ENCODE measurements around the gene INHBB.
"Not testable (repeated sequence)": the region's sequence is repeated elsewhere in the genome, so short reads cannot be mapped to it uniquely, and the experiment has no call there.

The INHBB gene

DNA sequence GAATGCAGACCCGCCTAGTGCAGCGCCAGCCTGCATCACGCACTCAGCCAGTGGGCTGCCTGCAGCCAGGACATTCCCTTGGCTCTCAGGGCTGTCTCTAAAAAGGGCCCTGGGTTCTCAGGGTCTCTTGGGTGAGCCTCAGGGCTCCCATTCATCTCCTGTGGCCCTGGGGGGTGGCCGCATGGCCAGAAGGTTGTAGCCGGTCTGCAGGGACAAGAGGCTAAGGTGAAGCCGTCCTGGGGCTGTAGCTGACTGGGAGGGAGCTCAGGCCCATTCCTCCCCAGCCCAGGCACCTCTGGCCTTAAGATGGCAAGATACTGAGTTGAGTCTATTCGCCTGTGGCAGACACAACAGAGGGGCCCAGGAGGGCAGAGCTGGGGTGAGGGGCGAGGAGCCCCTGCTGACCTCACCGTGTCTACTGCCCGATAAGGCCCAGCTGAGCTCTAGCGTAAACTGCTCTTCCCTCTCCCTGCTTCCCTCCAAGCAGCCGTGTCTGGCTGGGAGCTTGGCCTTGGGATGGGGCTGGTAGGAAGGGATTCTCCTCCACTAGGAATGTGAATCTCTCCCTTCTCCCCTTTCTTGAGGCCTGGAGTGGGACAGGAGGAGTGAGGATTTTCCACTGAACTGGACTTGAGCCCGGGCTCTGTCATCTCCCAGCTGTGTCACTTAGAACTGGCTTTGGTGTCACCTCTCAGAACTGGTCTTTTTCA is 37.9 kb downstream of the INHBB start:
- DNase-seq: no peak

DNA sequence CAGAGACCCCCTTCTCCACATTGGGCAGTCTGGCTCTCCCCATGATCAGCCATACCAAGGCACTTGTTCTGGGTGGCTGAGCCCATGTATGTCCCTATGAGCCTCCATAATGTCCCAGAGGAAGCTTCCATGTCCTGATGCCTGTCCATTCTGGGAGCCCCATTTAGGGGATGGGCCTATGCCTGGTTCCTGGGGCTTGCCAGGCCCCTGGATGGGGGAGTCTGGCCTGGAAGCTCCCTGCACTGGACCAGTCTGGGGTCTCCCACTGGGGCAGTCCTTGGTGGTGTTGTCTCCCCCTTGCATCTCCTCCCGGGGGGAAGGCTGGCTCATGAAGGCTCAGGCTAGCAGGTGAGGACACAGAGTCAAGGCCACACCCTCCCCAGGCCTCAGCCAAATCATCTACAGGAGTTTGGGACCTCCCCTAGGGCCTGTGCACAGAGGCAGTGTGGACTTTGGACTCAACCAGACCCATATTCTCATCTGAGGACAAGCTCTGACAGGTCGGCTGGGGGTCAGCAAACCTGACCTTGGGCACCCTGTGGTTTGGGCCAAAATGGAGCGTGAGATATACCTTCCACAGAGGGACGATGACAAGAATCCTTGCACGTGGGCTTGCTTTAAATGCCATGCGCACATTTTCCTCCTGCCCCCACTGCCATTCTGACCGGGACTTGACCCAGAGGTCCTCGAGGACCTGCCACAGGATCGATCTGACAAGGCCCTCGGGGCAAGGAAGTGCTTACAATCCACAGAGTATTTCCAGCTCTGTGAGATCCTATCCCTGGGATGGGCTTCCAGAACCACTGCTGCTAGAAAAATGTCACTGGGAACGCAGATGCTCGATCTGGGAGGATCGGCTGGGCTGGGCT is 38.8 kb downstream of the INHBB start:
- DNase-seq: no peak

DNA sequence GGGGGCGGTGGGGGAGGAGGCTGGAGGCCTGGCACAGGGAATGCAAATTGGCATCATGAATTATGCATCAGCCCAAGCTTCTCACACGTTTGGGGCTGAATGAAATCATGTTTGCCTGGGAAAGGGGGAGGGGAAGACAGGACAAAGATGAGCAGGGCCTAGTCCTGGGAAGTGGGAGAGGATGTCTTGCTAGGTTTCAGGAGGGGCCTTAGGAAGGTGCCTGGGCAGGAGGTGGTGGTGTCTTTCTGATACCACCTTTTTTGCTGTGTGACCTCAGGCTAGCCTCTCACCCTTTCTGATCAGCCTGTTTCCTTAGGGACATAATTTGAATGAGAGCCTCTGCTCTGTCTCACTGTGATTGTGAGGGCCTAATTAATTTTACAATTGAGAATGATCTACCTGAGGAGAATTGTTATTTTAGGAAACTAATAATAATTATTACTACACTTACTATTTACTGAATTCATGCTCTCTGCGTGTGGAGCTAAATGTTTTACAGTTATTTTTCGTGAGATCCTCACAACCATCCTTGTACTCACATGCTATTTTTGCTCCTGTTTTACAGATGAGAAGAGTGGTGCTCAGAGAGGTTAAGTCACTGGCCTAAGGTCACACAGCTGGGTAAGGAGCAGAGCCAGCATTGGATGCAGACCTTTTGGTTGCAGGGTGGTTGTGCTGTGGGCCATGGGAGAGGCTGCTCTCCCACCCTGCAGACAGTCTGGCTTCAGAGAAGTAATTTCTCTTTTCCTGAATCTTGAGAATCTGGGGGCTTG is 39.6 kb downstream of the INHBB start:
- DNase-seq: no peak

DNA sequence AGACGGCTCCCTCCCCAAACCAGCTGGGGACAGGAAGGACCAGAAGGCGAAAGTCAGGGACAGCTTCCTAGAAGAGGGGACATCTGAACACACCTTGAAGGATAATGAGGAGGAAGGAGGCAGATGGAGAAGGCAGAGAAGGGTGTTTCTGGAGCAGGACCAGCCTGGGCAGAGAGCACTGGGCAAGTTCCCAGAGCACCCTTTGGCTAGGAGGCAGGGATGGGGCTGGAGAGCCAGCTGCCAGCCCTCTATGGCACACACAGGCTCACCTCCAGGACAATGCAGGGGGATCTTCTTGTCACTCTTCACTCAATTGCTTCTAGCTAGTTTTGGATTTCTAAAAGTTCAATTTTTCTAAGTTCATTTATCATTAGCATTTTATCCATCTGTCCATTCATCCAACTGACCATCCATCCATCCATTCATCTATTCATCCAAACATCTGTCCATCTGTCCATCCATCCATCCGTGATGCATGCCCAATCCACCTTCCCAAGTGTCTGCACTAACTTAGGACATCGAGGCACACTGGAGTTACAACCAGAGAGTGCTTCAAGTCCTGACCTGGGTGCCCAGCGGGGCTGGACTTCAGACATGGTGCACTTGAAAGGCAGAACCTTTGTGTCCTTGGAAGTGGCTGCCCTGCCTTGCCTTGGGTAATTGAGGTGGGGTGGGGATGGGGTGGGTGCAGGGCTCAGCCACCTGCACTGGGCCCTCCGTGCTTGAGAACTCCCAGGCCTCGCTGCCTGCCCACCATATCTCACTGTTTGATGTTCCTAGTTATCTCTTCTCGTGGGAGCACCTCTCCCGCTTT is 42.5 kb downstream of the INHBB start:
- no peak for DNase-seq

DNA sequence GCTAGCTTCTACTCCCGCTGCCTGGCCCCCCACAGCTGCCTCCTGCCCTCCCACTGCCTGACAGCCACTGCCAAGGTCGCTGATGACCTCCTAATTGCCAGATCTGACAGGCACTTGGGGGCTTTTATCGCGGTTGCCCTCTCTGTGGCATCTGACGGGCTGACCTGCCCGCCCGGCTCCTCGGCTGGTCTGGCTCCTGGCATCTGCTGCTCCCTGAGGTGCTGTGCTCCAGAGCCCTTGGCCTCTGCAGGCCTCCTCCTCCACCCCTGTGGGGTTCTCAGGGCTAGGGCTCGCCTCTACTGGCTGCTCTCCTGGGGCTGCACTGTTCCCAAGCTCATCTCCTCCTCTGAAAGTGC is 43.1 kb downstream of the INHBB start:
- DNase-seq: no peak

DNA sequence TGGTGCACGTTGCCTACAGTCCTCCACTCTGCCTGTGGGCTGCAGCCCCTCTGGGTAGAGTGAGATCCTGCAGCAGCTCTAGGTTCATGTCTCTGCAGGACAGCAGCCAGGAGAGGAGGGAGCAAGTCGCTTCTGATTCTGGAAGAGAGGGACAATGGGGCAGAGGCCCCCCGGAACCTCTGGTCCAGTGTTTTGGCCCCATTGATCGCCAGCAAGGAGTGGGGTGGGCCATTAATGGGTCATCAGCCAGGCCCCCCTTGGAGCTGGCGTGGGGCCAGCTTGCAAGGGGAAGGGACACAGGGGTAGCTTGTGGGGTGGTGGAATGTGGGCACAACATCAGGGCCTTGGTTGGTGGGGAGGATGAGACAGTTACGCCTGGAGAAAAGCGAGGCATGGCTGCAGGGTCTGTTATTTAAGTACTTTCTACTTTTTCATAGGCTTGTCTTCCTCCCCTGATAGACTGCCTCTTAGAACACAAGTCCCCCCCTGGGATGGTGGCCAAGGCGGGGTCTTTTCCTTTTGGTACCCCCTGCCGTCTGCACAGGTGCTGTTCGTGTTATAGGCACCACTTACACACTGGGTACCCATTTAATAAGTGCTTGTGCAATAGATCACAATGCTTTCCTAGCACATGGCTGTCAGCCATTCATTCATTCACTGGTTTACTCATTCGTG is 44.6 kb downstream of the INHBB start:
- DNase-seq: no peak

DNA sequence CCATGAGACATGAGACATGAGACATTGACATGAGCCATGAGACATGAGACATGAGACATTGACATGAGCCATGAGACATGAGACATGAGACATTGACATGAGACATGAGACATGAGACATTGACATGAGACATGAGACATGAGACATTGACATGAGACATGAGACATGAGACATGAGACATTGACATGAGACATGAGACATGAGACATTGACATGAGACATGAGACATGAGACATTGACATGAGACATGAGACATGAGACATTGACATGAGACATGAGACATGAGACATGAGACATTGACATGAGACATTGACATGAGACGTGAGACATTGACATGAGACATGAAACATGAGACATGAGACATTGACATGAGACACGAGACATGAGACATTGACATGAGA is 45.4 kb downstream of the INHBB start:
- DNase-seq: not testable (repeated sequence)

DNA sequence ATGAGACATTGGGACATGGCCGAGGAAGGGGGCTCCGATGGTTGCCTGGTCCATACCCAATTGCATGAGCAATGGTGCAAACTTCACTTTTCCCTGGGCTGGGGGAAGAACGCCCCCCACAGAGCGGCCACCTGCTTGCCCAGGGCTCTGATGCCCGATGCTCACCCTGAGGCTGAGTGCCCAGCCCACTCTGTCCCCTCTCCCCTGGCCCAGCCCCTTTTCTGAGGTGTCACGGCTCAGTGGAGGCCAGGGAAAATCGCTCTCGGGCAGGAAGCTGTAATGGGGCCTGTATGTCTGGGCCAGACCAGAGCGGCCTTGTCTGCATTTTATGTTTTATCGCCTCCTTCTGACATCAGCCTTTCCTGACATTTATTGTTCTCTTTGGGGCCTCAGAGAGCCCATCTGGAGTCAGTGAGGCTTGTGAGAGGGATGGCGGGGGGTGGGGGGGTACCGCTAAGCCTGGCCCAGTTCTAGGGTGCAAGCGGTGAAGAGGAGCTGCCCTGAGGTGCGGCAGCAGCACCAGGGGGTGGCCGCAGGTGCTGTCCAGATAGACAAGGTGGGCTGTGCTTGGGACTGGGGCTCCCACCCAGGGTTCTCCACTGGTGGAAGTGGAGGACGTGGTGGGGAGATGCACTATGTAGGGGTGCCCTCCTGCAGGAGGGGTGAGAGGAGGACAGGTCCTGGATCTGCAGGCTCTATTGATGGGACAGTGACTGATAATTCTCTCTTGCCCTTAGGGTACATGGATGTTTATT is 46.2 kb downstream of the INHBB start:
- DNase-seq: no peak

DNA sequence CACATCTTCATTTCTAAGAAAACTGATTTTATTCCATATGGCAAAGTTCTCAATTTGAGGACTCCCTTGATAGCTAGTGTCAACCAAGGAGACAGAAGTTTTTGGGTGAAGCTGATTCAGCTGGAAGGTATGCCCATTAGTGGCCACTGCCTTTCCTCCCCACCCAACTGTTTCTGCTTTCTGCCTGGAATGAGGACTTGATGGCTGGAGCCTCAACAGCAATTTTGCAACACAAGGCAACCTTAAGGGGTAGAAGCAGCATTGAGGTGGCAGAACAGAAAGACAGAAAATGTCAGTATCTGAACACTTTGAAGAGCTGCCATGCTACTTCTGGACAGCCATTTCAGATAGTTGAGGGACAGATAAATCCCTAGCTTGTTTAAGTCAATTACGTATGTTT is 47.0 kb downstream of the INHBB start:
- DNase-seq: no peak

DNA sequence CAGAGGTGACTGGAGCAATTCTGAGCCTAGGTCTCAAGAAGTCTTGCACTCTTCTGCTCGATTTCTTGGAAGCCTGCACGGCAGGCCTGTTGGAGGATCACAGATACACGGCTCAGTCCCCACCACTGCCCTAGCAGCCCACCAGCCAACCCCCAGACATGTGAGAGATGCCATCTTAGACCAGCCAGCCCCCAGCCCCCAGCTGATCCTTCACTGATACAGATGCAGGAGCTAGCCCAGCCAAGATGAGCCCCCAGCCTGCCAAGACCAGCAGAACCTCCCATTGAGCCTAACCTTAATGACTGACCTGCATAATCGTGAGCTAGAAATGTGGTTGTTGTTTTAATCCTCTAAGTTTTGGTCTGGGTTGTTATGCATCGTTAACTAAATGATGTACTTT is 47.5 kb downstream of the INHBB start:
- DNase-seq: no peak

DNA sequence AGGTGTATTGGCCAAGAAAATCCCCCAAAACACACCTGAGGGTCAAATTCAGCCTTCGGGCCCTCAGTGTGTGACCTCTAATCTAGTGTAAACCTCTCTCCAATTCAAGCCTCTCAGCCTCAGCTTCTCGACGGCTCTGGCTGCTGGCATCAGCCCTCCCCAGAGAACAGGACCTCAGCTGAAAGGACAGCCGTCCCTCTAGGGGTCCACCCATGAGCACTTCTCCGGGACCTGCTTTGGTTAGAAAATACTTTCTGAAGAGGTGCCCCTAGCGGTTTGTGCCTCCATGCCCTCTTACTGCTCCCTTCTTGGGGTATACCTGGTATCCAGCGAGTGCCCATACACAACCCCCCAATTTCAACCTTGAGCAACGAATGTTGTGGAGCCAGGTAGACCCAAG is 48.8 kb downstream of the INHBB start:
- DNase-seq: no peak

DNA sequence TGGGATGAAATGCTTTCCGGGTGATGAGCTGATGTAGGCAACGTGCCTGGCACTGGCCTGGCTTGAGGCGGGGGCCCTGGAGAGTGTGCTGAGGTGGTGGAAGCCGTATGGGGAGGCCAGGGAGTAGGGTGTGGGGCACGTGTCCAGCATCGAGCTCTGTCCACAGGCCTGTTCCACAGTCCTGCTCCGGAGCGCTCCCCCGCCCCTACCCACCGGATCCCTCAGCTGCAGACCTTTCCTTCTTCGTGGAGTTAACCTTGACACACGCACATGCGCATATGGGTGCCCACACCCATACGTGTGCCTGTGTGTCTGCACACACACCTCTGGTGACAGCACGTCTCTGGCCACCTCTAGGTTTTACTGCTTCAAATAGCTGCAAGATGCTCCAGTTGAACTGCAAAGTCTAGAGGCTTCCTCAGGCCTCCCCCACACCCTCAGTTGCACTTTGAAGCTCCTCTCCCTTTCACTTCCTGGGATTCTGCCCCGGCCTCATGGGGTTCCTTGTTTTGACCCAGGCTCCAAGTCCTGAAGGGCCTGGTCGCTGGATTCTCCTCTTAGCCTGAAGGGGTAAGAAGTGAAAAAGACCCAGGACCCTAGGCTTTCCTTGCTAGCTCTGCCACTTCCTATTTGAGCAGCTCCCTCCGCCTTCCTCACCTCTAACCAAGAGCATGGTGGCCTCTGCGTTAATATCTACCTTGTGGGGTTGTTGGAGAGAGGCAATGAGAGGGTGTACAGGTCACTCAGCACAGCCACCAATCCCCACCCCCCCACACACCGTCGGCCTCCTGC is 49.5 kb downstream of the INHBB start:
- no peak for DNase-seq

DNA sequence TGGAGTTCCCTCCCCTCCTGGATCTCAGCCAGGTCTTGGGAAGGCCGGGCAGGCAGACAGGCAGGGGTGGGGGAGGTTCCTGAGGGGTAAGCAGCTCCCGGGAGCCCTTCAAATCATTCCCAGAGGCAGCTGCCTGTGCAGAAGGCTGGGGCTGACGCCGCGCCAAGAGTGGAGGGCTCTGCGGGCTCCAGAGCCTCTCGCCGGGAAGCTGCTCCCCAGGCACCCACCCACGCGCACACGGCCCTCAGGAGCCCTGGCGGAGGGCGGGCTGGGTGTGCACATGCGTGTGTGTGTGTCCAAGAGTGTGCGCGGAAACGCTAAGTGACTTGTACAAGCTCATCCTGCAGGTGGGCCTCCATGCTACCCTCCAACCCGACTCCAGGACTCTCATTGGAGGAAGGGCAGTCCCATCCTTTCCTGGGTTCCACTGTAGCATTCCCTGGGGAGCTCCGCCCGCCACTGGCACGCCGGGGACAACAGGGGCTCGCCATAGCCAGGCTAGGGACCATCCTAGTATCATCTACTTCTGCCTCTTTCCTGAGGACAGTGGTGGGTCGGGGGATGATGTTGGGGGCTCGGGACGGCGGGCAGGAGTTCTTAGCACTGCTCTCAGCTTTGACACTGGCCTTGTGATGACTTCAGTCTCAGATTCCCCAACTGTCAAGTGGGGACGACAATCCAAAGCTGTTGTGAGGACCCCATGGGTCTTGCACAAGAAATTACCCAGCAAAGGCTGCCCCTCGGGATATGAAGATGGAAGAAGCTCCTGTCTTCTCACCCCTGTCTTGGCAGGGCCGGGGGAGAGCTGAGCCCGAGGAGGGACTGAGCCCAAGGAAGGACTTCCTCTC is 50.3 kb downstream of the INHBB start:
- no peak for DNase-seq

DNA sequence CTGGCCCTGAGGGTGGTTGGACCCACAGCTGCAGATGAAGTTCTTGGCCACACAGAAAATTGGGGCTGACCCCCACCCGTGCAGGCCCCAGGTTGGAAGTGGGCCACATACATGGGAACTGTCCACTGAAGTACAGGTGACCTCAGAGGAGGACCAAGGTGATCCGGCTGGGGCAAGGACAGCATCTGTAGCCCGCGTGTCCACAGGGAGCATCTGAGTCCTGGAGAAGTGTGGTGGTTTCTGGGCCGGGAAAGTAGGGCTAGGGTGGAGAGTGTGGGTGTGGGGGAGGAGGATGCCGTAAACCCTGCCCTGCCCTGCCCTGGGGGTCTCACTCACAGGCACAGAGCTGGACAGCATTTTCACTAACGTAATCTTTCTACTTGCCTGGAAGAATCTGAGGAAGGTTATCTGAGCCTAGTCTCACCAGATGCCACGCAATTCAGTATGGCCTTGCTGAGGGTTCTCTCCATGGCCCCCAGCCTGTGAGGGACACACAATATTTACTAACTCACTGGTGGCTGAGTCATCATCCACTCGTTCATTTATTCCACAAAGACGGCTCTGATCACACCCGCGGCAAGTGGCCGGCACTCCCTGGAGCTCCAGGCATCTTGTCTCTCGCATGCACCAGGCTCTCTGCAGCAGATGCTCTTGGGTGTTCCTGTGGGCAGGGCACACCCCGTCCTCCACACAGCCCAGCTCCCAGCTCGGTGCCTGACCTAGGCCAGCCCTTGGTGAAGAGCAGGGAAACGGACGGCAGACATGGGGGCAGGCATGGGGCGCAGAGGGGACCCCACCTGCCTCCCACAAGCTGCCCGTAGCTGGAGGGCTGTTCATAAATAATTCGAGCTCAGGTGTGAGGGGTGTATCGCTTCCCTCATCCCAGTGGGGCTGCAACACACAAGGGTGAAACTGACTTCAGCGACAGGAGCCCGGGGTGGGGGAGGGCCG is 51.2 kb downstream of the INHBB start:
- no peak for DNase-seq

DNA sequence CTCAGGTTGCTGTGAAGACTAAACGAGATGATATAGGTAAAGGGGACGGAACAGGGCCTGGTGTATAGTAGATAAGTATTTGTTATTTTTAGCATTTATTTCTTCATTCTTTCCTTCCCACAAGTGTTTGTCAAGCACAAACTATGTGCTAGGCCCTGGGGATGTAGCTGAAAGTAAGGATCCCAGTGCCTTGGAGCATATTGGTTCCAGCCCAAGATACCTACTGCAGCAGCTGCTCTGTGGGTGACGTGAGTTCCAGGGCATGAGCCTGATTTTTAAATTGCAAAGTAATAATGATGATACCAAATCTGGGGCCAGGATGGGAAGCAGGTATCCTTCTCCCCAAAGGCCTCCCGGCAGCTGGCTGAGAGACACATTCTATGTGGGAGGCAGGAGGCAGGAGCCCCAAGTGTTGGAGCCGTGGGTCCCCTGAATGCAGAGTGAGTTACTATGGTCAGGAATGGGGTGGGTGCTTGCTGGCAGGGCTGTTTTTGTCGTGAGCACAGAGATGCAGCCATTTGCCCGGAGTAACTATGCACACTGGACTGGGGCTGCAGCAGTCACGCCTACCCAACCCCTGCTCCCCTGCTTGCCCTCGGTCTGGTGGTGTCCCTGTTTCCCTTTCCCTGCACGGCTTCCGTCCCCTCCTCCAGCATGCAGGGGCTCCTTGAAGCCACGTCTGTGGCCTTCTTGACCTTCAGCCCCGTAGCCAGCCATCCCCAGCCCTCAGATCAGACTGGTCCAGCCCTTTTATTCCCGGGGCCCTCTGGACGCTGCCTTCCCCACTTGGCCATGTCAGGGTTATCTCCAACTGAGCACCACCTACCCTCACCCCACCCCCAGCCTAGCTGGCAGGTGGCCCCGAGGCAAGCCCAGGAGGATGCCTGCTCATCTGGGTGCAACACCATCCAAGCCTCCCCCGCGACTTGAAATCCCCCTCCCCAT is 52.4 kb downstream of the INHBB start:
- no peak for DNase-seq

DNA sequence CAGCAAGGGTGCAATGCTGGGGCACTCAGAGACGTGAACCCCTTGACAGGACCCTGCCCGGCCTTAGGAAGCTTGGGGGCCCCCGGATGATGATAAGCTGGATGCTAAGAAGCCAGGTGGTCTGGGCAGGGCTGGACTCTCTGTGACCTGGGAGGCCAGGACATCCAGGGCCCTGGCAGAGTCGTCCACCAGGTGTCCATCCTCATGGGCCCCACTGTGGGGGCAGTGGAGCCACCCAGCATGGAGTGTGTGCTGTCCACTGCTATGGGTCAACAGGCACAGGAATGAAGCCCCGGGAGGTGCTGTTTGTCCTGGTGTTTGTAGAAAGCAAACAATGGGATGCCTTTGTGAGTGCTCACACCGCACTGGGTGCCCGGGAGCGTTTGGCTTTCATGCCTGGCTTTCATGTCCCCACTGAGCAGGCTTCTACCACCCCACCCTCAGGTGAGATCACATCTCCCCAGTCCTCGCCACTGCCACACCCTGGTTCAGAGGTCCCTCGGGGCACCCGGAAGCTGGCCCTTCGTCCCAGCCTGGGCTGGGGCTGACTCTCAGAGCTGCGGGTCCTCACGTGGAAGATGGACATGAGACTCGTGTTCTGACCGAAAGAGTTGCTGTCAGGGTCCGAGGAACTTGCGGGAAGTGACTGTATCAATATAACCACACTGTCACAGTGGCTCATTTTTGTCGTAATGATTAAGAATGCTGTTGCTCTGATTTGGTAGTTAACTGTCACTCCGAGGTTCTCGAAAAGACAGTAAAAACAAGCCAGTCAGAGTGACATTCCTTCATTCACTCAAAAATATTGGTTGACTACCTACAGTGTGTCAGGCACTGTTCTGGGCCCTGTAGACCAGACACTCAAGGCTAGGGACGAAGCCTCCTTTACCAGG is 53.3 kb downstream of the INHBB start:
- DNase-seq: no peak
